Thoracic aorta (tissue), 2 donors: ENCODE measurements around the gene SYTL2. TPM values are rescaled to one million over a fixed set of nuclear protein-coding genes. Genes with fewer than 3 reads are reported as not detected.
"Not testable (repeated sequence)": the region's sequence is repeated elsewhere in the genome, so short reads cannot be mapped to it uniquely, and the experiment has no call there.

Experiments used
- ATAC-seq: fragments of 150-250 bp; one replicate; pipeline ENCODE4 v1.8.0; 2017; ENCODE audit warnings: low read depth; ENCODE audit not compliant: insufficient number of reproducible peaks, low FRiP score
- DNase-seq: peaks from one replicate; pipeline ENCODE4 v3.0.0-alpha.2; 2020; ENCODE audit warnings: low spot score
- H3K27ac ChIP-seq, 2 donors: fragments of 200-600 bp; sonication (generic); 1 replicate in 1 of 2; 2 replicates in 1 of 2; pipeline ENCODE4 v1.5.1; 2016; ENCODE audit warnings: mild to moderate bottlenecking in 2 of 2, moderate library complexity in 2 of 2
- H3K27me3 ChIP-seq: fragments of 200-600 bp; sonication (generic); replicated peaks from 2 replicates; pipeline ENCODE4 v1.6.0; 2016; ENCODE audit warnings: mild to moderate bottlenecking; ENCODE audit not compliant: insufficient read depth
- H3K36me3 ChIP-seq: fragments of 200-600 bp; sonication (generic); one replicate; pipeline ENCODE4 v1.5.1; 2016
- H3K4me1 ChIP-seq, 2 donors: fragments of 200-600 bp; sonication (generic); 1 replicate in 1 of 2; 2 replicates in 1 of 2; pipeline versions ENCODE4 v1.5.1 to v1.6.0; 2016; ENCODE audit warnings: low read depth in 2 of 2, mild to moderate bottlenecking in 1 of 2; ENCODE audit not compliant: control insufficient read depth in 1 of 2
- H3K4me3 ChIP-seq: fragments of 200-600 bp; sonication (generic); 2 replicates; pipeline ENCODE4 v1.5.1; 2016; ENCODE audit warnings: mild to moderate bottlenecking
- H3K9me3 ChIP-seq: fragments of 200-600 bp; sonication (generic); 2 replicates; pipeline ENCODE4 v1.5.1; 2016
- CTCF ChIP-seq: fragments of 200-600 bp; sonication (generic); IDR thresholded peaks from one replicate; pipeline ENCODE4 v1.5.1; 2019; ENCODE audit warnings: antibody characterized with exemption
- total RNA-seq, 2 donors: library from RNA; depleted of rRNA; stranded (reverse); fragments of >200 nt; gene quantifications; one replicate each; pipeline versions ENCODE4 v1.1.0 to v1.2.3, GENCODE V29; 2016

SYTL2 gene
- total RNA-seq, 2 donors from 2014 or later, result 27.8 to 36.0 TPM

- Histone ChIP-seq H3K9me3 (no peaks in the 10 kb centered on the region), H3K4me3 (no peak overlapping the region), H3K4me1 (peaks cover 33 to 50% of the 10 kb centered on the region in 2 donors), H3K36me3 (peaks cover 3% of the 10 kb centered on the region), H3K27ac (no peak overlapping the region), H3K27me3 (no peaks in the 10 kb centered on the region)
- TF ChIP-seq CTCF, result no peak
- ATAC-seq, result no peak
- no peak for DNase-seq
Observed at GRCh38 chr11:85658180-85658579, 152.8 kb downstream of the SYTL2 start.

GRCh38 chr11:85656777-85657176 lies 154.2 kb downstream of the SYTL2 start:
- no peak for ATAC-seq
- H3K36me3 ChIP-seq, result peaks cover 3% of the 10 kb centered on the region

GRCh38 chr11:85654343-85654742 lies 156.6 kb downstream of the SYTL2 start:
- DNase-seq, H3K9me3 ChIP-seq, H3K27me3 ChIP-seq, H3K36me3 ChIP-seq, H3K27ac ChIP-seq, H3K4me3 ChIP-seq, ATAC-seq: not testable (repeated sequence)
- H3K4me1 ChIP-seq, result peaks cover 6 to 16% of the 10 kb centered on the region in 2 donors

More at GRCh38 chr11:85656777-85657176, 154.2 kb downstream of the SYTL2 start:
- Histone ChIP-seq H3K4me1 (peaks cover 21 to 39% of the 10 kb centered on the region in 2 donors), H3K9me3 (no peaks in the 10 kb centered on the region), H3K27me3 (no peaks in the 10 kb centered on the region), H3K27ac (no peak overlapping the region), H3K4me3 (no peak overlapping the region)
- no peak for DNase-seq
- TF ChIP-seq CTCF, result no peak

DNA sequence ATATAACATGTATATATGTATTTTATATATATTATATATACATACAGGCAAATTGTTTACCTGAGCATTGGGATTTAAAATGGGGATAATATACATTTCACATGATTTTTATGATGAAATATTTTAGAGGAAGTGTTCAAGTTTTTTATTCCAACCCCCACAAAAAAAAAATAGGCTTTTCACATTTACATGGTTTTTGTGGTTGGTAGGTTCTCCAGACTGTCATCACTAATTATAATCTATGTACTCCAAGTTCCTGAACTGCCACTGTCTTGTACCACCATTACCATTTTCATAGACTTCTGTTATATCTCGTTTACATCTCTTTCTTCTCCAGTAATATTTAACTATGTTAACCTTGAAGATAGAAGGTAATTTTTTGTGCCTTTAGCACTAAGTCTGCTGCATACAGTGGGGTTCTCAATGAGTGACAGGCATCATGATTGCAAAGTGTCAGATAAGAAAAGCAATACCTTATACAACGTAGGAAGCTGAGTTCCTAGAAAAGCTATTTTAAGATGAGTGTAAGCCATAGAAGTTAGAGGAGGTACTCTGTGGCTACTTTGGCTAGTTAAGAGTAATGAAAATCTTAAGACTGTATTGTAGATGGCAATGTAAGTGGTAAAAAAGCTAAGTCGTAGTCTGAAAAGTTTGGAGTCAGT lies 158.0 kb downstream of the SYTL2 start:
- no peak for TF ChIP-seq CTCF
- no peaks in the 10 kb centered on the region for H3K27me3 ChIP-seq
- H3K27ac ChIP-seq, result no peak overlapping the region
- no peaks in the 10 kb centered on the region for H3K9me3 ChIP-seq
- ATAC-seq (no peak), DNase-seq (no peak)
- peaks cover 7 to 14% of the 10 kb centered on the region in 2 donors for H3K4me1 ChIP-seq
- peaks cover 3% of the 10 kb centered on the region for H3K36me3 ChIP-seq
- no peak overlapping the region for H3K4me3 ChIP-seq

GRCh38 chr11:85651118-85651517 lies 159.8 kb downstream of the SYTL2 start:
- H3K27me3 ChIP-seq, result no peaks in the 10 kb centered on the region
- no peak for TF ChIP-seq CTCF
- peaks cover 10 to 18% of the 10 kb centered on the region in 2 donors for H3K4me1 ChIP-seq
- H3K27ac ChIP-seq, result no peak overlapping the region
- H3K4me3 ChIP-seq, result no peak overlapping the region
- ATAC-seq (no peak), DNase-seq (no peak)
- peaks cover 3% of the 10 kb centered on the region for H3K36me3 ChIP-seq
- H3K9me3 ChIP-seq, result no peaks in the 10 kb centered on the region
